CD4-positive, alpha-beta T cell treated with Interleukin-2 at 100 ng/mL for 4 hours (primary cell): ENCODE results near the gene CDHR5.

ENCODE experiments used
- DNase-seq: peaks from one replicate; pipeline ENCODE4 v3.0.0-alpha.2; 2020; ENCODE audit warnings: low spot score

Gene CDHR5

DNA sequence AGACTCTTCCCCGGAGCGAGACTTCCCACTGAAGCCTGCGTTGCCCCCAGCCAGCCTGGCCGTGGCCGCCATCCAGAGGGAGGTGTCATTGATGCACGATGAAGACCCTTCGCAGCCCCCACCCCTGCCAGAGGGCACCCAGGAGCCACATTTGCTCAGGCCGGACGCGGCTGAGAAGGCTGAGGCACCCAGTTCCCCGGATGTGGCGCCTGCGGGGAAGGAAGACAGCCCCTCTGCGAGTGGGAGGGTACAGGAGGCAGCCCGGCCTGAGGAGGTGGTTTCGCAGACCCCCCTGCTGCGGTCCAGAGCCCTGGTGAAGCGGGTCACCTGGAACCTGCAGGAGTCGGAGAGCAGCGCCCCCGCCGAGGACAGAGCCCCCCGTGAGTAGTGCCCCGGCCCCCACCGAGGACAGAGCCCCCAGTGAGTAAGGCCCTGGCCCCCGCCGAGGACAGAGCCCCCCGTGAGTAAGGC, 15.4 kb downstream of the CDHR5 start:
- no peak for DNase-seq

DNA sequence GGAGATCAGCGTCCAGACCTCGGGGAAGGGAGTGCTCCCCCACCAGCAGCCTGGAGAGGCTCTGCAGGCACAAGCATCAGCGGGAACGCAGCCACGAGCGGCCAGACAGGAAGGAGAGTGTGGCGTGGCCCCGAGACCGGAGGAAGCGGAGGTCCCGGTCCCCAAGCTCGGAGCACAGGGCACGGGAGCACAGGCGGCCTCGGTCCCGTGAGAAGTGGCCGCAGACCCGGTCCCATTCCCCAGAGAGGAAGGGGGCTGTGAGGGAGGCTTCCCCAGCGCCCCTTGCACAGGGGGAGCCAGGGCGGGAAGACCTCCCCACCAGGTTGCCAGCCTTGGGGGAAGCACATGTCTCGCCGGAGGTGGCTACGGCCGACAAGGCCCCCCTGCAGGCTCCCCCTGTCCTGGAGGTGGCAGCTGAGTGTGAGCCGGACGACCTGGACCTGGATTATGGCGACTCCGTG, 15.9 kb downstream of the CDHR5 start:
- no peak for DNase-seq

GRCh38 chr11:607971-608659, 16.6 kb downstream of the CDHR5 start:
- no peak for DNase-seq

DNA sequence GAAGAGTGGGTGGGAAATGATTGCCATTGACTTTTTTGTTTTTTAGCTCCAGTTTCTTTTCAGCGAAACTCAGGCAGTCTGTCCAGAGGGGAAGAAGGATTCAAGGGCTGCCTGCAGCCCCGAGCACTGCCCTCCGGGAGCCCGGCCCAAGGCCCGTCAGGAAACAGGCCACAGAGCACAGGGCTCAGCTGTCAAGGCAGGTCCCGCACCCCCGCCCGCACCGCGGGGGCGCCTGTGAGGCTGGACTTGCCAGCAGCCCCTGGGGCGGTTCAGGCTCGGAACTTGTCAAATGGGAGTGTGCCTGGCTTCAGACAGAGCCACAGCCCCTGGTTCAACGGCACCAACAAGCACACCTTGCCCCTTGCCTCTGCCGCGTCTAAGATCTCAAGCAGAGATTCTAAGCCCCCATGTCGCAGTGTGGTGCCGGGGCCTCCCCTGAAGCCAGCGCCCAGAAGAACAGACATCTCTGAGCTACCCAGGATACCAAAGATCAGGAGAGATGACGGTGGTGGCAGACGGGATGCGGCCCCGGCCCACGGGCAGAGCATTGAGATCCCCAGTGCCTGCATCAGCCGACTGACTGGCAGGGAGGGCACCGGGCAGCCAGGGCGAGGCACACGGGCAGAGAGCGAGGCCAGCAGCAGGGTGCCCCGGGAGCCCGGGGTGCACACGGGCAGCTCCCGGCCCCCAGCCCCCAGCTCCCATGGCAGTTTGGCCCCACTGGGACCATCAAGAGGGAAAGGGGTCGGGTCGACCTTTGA, 17.6 kb downstream of the CDHR5 start:
- no peak for DNase-seq

- no peak for DNase-seq
Observed at GRCh38 chr11:606245-606644, 18.5 kb downstream of the CDHR5 start.

GRCh38 chr11:605286-606129, 19.2 kb downstream of the CDHR5 start:
- DNase-seq = no peak

DNA sequence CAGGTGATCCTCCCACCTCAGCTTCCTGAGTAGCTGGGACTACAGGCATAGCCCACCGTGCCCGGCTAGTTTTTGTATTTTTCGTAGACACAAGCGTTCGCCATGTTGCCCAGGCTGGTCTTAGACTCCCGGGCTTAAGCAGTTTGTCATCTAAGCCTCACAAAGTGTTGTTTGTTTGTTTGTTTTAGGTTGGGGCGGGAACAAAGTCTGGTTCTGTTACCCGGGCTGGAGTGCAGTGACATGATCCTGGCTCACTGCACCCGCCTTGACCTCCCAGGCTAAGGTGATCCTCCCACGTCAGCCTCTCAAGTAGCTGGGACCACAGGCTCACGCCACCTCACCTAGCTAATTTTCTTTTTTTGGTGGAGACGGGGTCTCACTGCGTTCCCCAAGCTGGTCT, 21.6 kb downstream of the CDHR5 start:
- DNase-seq = no peak

DNA sequence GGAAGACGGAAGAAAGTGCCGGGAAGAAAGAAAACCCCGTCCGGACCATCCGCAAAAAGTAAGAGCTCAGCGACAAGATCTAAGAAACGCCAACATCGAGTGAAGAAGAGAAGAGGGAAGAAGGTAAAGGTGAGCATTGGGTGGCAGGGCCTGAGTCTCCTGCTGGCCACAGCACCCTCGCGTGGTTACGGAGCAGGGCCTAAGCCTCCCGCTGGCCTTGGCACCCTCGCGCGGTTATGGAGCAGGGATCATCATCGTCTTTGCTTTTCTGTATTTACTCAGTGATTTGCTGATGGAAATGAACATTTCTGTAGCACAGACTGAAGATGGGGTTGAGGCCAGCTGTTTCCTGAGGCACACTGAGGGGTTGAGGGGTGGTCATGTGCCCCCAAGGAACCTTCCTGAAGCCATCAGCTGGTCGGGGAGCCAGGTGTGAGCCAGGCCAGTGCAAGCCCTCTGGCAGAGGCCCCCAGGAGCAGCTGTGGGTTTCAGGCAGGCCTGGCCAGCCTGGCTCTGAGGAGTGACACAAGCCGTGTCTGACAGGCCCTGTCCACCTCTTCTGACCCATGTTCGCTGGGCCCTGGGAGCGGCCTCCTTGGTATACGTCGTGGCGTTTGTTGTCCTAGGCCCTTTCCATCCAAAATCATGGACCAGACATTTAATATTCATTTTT, 23.0 kb downstream of the CDHR5 start:
- DNase-seq = no peak

- DNase-seq = no peak
Observed at GRCh38 chr11:598005-598680, 26.6 kb downstream of the CDHR5 start.

DNA sequence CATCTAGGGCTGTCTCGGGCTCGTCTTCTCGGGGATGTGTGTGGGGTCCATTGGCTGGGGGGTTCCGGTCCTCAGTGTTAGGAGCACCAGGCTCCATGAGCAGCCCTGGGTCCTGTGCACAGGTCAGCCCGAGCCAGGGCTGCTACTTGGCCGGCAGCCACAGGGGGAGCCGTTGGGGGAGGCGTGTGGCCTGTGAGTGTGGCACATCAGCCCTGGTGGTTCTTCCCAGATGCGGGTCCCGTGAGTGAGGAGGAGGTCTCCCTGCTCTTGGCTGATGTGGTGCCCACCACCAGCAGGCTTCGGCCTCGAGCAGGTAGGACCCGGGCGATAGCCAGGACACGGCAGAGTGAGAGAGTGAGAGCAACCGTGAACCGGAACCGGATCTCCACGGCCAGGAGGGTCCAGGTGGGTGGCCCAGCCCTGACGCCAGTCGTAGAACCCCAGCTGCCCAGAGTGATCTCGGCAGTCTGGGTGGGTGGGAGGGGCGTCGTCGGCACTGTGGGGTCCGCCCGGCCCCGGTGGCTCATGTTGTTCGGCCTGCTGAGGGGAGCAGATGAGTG, 27.5 kb downstream of the CDHR5 start:
- DNase-seq = no peak

DNA sequence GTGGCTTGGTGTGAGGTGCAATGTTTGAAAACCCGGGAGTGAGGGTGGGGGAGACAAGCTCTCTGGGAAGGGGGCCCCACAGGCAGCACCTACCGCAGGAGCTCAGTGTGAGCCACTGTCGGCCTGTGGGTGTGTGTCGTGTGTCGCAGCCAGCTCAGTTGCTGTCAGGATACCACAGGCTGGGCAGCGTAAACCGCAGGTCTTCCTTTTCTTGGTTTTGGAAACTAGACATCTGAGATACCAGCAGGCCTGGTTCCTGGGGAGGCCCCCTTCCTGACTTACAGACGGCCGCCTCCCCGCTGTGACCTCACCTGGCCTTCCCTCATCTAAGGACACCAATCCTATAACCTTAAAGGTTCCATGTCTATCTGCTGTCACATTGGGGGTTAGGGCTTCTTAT, 28.4 kb downstream of the CDHR5 start:
- no peak for DNase-seq

GRCh38 chr11:595400-595799, 29.4 kb downstream of the CDHR5 start:
- DNase-seq = no peak

DNA sequence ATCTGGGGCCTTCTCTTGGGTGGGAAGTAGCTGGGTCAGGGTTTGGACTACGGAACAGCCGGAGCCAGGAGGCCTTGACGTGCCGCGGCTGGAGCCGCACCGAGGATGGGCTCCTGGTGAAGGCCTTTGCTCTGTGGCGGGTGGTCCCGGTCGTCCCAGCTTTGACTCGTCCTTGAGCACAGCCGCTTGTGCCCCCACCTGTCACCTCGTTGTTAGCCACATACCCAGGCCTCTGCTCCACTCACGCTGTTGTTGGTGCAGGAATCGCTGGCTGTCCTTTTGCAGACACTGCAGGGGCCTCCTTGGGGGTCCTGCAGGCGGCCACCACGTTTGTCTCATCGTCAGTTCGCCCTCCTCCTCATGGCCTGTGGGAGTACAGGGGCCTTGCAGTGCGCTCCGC, 31.4 kb downstream of the CDHR5 start:
- no peak for DNase-seq

DNA sequence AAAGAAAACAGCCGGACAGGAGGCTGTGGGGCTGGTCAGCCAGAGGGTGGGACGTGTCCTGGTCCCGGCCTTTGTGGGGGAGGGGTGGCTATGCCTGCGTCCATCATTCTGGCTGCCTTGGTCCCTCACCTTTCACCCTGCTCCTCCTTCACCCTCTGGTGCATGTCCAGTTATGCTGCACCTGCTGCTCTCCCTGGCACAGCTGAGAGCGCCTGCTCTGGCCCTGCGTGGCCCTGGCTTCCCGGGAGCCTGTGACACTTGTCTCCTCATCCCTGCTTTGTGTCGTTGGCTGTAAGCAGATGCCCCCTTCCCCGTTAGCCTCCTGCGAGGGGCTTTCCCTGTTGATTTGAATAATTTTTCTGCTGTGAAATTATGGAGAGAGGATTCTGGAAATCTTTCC, 31.8 kb downstream of the CDHR5 start:
- DNase-seq = no peak

GRCh38 chr11:592501-592900, 32.3 kb downstream of the CDHR5 start:
- DNase-seq = no peak

GRCh38 chr11:590997-591396, 33.8 kb downstream of the CDHR5 start:
- no peak for DNase-seq

DNA sequence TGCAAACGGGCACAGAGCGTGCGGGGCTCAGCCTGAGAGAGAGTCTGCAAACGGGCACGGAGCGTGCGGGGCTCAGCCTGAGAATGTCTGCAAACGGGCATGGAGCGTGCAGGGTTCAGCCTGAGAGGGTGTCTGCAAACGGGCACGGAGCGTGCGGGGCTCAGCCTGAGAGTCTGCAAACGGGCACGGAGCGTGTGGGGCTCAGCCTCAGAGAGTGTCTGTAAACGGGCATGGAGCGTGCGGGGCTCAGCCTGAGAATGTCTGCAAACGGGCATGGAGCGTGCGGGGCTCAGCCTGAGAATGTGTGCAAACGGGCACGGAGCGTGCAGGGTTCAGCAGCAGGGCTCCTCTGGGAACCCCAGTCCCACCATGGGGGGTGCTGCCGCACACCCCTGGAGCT, 35.0 kb downstream of the CDHR5 start:
- no peak for DNase-seq

DNA sequence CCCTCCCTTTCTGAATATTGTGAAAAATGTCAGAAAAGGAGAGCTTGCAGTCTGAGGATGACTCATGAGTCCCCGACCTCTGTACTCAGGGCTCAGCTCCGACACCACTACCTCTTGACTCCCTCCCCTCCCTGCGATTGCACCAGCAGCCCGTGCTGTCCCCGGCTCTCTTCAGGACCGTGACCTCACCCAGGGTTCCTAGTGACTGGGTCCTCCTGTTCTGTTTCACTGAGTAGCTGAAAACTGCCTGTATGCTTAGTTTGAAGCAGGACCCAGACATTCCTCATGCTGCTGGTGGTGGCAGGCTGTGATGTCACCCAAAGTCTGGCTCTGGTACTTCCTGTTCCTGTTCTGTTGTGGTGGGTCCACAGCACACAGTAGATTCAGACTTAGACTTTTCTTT, 36.8 kb downstream of the CDHR5 start:
- peak; percentile 78 for DNase-seq

DNA sequence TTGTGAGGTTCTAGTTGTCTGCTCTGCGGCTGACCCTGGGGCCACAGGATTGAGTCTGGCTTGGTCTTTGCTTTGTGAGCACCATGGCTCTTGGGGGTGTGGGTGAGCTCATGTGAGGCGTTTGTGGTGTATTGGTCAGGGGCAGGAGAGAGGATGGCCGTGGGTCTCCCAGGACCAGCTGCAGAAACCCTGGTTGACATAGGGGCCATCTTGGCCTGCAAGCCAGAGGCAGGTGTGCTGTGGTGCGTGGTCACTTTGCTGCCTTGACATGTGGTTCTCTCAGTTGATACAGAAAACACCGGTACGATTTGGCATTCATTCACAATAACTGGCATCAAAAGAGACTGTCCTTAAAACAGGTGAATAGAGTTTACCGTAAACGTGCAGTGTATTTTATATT, 37.2 kb downstream of the CDHR5 start:
- DNase-seq = no peak

GRCh38 chr11:586376-587316, 38.1 kb downstream of the CDHR5 start:
- DNase-seq = no peak
